H1 (cell line): Measurements from ENCODE around the gene SMYD3. TPM values are rescaled to one million over a fixed set of nuclear protein-coding genes. Genes with fewer than 3 reads are reported as not detected.

Experiments used
- ATF3 ChIP-seq: IDR thresholded peaks from 2 replicates; pipeline ENCODE4 v1.6.1; 2011; ENCODE audit warnings: low read depth, mild to moderate bottlenecking, low read length; ENCODE audit not compliant: insufficient read depth
- RXRA ChIP-seq: IDR thresholded peaks from 2 replicates; pipeline ENCODE4 v1.6.1; 2011; ENCODE audit warnings: low read depth, mild to moderate bottlenecking, low read length, moderate library complexity; ENCODE audit not compliant: insufficient read depth
- TAF7 ChIP-seq: optimal IDR thresholded peaks from 2 replicates; pipeline ENCODE3; 2011; ENCODE audit warnings: low read depth, mild to moderate bottlenecking, inconsistent platforms, low read length, moderate library complexity, borderline replicate concordance
- TCF12 ChIP-seq: IDR thresholded peaks from 2 replicates; pipeline ENCODE4 v1.6.1; 2011; ENCODE audit warnings: low read depth, mild to moderate bottlenecking, low read length
- ZNF274 ChIP-seq: IDR thresholded peaks from 2 replicates; pipeline ENCODE4 v1.7.0; 2012; ENCODE audit warnings: low read length, borderline replicate concordance; ENCODE audit errors: extremely low read depth
- polyA plus RNA-seq, 7 experiments: library from polyadenylated mRNA; depleted of rRNA in 3 of 7; stranded (reverse) in 5 of 7; unstranded in 2 of 7; fragments of >200 nt in 5 of 7; fragments of 200-250 nt in 2 of 7; gene quantifications; 1 replicate in 5 of 7; 2 replicates in 1 of 7; 4 replicates in 1 of 7; pipeline versions ENCODE4 v1.2.1 to v1.2.3, GENCODE V29; 2011 to 2013; ENCODE audit warnings: missing spikeins in 2 of 7, mixed read lengths in 2 of 7
- total RNA-seq: library from RNA; stranded (reverse); fragmentation: NEBNext Ultra II Directional; extraction: Animal tissue kit (Norgen Biotek cat#: 25700); gene quantifications from 2 replicates; pipeline ENCODE4 v1.2.1, GENCODE V29; 2021

SMYD3 gene
- total and polyA plus RNA-seq, 2 of the 8 experiments (the other 6 are each of a cell fraction or from before 2014, with no cell fraction given): 17.3 to 25.4 TPM

- TF ChIP-seq TCF12 (no peak), TAF7 (no peak), ATF3 (no peak), RXRA (no peak), ZNF274 (no peak)
Measured at GRCh38 chr1:245984390-245985155, 522.5 kb downstream of the SMYD3 start (continued).
